ENCODE results near the gene DSCAM. TPM values are rescaled to one million over a fixed set of nuclear protein-coding genes. Genes with fewer than 3 reads are reported as not detected.

Gene DSCAM
- total RNA-seq, 2 donors from 2014 or later, result not detected

GRCh38 chr21:40402884-40403582 lies 443.9 kb downstream of the DSCAM start:
- no peak overlapping the region for H3K4me3 ChIP-seq
- no peak for DNase-seq (ENCODE audit: low spot score)
- no peaks in the 10 kb centered on the region for H3K36me3 ChIP-seq
- peaks cover 0 to 7% of the 10 kb centered on the region in 2 donors for H3K9me3 ChIP-seq
- H3K27me3 ChIP-seq, result no peaks in the 10 kb centered on the region
- H3K4me1 ChIP-seq, result no peaks in the 10 kb centered on the region
- no peak overlapping the region for H3K27ac ChIP-seq
- TF ChIP-seq CTCF (IDR thresholded peaks at IDR 0.05), result no peak

DNA sequence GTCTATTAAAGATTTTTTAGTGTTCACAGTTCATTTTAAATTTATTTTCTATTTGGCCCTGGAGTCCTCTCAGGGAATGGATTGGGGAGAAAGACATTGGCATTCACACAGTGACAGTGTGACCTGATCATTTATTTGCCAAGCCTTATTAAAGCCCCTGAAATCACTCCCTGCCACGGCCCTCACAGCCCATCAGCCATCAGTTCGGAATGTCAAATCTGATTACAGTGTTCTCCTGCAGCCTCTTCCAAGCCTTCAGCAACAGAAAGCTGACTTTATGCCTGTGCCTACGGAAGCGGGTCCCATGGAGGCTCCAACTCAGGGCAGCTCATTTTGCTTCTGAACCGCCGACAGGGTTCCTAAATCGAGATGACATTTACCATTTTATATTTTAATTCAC lies 451.2 kb downstream of the DSCAM start:
- no peaks in the 10 kb centered on the region for H3K27me3 ChIP-seq
- no peak for TF ChIP-seq CTCF (IDR thresholded peaks at IDR 0.05)
- H3K4me3 ChIP-seq, result no peak overlapping the region
- no peaks in the 10 kb centered on the region for H3K9me3 ChIP-seq
- H3K36me3 ChIP-seq, result no peaks in the 10 kb centered on the region
- no peaks in the 10 kb centered on the region for H3K4me1 ChIP-seq
- H3K27ac ChIP-seq, result no peak overlapping the region
- no peak for DNase-seq (ENCODE audit: low spot score)

- no peaks in the 10 kb centered on the region for H3K9me3 ChIP-seq
- no peaks in the 10 kb centered on the region for H3K27me3 ChIP-seq
- no peak for DNase-seq (ENCODE audit: low spot score)
- H3K27ac ChIP-seq, result no peak overlapping the region
- no peaks in the 10 kb centered on the region for H3K4me1 ChIP-seq
- H3K4me3 ChIP-seq, result no peak overlapping the region
- TF ChIP-seq CTCF (IDR thresholded peaks at IDR 0.05), result no peak
- H3K36me3 ChIP-seq, result no peaks in the 10 kb centered on the region
Observed at GRCh38 chr21:40393066-40393465, 453.9 kb downstream of the DSCAM start.

DNA sequence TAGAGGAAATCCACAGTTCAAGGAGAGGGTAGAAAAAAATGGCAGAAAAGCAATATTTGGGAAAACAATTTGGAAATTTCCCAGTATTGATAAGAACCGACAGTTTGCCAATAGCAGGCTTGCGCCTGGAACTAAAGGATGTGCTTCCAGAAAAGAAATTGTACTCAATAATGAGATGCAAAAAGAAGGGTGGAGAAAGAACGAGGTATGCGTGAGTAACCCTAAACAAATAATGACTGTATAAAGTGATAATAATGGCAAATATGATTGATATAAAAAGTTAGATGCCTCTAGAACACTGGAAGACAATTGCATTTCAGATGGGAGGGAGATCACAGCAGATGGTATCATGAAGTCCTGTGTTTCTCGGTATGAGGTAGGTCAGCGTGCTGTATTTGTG lies 458.9 kb downstream of the DSCAM start:
- Histone ChIP-seq H3K27ac (no peak overlapping the region), H3K4me1 (no peaks in the 10 kb centered on the region), H3K9me3 (no peaks in the 10 kb centered on the region), H3K27me3 (no peaks in the 10 kb centered on the region), H3K36me3 (no peaks in the 10 kb centered on the region), H3K4me3 (no peak overlapping the region)
- TF ChIP-seq CTCF (IDR thresholded peaks at IDR 0.05), result no peak
- DNase-seq (ENCODE audit: low spot score), result no peak

DNA sequence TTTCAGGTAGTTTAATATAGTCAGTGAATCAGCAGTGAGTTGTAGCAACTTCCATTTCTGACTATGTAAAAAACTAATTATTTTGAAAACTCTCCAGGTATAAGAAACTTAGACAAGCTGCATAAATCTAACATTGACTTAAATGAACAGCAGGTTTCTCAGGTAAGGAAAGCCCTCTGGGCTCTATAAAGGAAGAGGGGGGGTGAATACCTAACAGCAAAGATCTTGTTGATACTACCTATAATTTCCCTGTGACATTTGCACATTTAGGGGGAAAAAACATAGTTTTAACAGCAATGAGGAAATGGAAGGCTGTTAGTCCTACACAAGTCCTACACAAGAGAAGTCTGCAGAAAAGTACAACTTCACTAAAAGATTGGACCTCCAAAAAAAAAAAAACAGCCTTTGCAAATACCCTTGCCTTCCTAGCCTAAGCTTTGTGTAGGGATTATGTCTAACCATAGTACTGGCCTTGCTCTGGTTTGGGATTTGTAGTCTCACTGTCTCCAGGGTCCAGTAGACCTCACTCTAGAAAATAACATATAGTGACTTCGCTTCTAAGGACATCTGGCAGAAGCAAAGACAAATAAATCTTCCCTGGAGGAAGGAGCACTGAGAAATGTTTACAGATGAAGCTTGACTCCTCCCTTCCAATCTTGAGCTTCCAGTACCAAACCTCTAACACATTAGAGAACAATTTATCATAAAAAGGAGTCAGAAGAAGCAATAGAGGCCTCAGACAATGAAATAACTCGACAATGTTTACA lies 459.8 kb downstream of the DSCAM start:
- TF ChIP-seq CTCF (IDR thresholded peaks at IDR 0.05), result no peak
- H3K27me3 ChIP-seq, result no peaks in the 10 kb centered on the region
- no peaks in the 10 kb centered on the region for H3K36me3 ChIP-seq
- H3K27ac ChIP-seq, result no peak overlapping the region
- no peaks in the 10 kb centered on the region for H3K9me3 ChIP-seq
- no peaks in the 10 kb centered on the region for H3K4me1 ChIP-seq
- DNase-seq (ENCODE audit: low spot score), result no peak
- no peak overlapping the region for H3K4me3 ChIP-seq

Data from right atrium auricular region (tissue), 2 donors.